IPS-11a (cell line): Measurements from ENCODE around the gene SPATA19.
"Not testable (repeated sequence)": the region's sequence is repeated elsewhere in the genome, so short reads cannot be mapped to it uniquely, and the experiment has no call there.

Experiments
- H3K4me3 ChIP-seq: one replicate; pipeline ENCODE4 v1.5.1; 2013; ENCODE audit warnings: low read depth, low read length, control low read depth

The SPATA19 gene, protein sequence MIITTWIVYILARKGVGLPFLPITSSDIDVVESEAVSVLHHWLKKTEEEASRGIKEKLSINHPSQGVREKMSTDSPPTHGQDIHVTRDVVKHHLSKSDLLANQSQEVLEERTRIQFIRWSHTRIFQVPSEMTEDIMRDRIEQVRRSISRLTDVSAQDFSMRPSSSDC

DNA sequence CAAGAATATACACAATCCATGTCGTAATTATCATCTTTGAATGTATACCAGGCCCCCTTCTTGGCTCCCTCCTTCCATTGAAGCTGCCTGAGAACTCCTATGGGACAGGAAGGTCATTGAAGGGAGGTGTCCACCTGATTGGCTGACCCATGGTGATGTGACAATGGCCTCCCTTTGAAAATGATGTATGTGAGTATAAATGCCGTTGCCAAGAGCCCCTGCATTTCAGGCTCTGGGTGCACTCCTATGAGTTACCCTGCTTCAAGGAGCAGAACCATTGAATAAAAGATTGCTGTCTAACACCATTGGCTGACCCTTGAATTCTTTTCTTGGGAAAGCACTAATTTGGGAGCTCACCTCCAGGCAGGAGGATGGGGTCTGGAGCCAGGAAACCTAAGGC, at the start of gene SPATA19:
Gene SPATA19 (minus strand): TSS at position 101 of the 400 bp plus-strand sequence. CDS start 67 bp downstream, at position 34.
- H3K4me3 ChIP-seq, result no peak within 1 kb of the TSS

- H3K4me3 ChIP-seq, result no peak overlapping the region
These were observed 49.8 kb upstream of the SPATA19 start for GRCh38 chr11:133895061-133895479.

DNA sequence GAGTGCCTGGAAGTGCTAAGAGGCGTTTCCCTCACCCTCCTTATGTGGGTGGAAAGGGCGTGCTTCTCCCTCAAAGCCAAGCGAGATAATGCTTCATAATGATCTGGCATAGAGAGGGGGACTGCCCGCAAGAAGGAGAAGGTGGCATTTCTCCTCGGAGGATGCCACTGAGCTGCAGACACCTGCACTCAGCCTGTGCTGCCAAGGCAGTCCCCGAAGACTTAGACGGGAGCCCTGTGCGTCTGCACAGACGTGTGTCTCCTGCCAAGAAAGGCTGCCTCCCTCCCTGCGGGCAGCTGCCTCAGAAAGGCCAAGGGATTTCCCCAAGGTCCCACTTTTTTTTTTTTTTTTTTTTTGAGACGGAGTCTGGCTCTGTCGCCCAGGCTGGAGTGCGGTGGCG, 48.1 kb upstream of the SPATA19 start:
- no peak overlapping the region for H3K4me3 ChIP-seq

- no peak overlapping the region for H3K4me3 ChIP-seq
These were observed 47.5 kb upstream of the SPATA19 start for GRCh38 chr11:133892584-133893380.

DNA sequence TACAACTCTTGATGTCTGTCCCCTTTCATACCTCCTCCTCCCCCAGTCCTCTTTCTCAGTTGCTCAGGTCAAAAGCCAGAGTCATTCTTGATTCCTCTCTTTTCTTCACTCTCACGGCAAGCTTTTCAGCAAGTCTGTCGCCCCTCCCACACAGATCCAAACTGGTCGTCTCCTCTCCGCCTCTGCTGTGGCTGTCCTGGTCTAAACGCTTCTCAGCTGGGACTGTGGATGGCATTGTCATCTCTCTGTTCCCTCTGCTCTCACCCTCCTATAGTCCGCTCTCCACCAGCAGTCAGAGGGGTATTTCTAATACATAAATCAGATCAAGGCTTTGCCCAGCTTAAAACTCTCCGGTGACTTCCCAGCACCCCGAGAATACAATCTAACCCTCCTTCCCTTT, 46.8 kb upstream of the SPATA19 start:
- H3K4me3 ChIP-seq, result no peak overlapping the region

DNA sequence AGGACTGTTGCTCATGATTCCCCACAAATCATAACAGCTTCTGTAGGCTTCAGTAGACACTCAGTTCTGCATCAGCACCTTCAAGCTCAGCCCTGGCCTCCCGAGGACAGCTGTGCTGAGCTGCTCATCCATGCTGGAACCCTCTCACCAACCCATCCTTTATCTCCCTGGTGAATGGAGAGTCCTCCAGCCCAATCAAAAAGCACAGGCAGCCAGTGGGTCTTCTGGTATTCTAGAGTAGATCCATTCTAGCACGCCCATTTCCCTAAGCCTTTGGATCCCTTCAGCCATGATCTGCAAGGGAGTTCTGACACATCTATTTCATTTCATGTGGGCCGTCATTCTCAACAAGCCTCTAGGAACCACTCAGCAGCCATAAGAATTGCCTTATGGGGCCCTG, 44.6 kb upstream of the SPATA19 start:
- no peak overlapping the region for H3K4me3 ChIP-seq

- no peak overlapping the region for H3K4me3 ChIP-seq
These were observed 43.9 kb upstream of the SPATA19 start for GRCh38 chr11:133889188-133889587.

- no peak overlapping the region for H3K4me3 ChIP-seq
These were observed 42.5 kb upstream of the SPATA19 start for GRCh38 chr11:133887692-133888332.

DNA sequence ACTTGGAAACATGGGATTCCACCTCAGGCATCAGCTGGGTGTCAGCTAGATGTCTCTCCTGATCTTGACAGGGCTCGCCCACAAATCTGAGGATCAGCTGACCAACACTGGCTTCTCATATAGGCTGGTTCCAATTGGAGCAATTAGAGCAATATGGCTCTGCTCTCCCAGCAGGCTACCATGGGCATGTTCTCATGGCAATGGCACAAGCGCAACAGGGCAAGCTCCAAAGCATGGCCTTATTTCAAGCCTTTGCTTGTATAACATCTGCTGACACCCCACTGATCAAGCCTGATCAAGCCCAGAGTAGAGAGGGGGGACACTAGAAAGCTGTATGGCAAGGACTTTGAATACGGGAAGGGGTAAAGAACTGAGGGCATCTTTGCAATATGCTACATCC, 40.7 kb upstream of the SPATA19 start:
- H3K4me3 ChIP-seq, result no peak overlapping the region

DNA sequence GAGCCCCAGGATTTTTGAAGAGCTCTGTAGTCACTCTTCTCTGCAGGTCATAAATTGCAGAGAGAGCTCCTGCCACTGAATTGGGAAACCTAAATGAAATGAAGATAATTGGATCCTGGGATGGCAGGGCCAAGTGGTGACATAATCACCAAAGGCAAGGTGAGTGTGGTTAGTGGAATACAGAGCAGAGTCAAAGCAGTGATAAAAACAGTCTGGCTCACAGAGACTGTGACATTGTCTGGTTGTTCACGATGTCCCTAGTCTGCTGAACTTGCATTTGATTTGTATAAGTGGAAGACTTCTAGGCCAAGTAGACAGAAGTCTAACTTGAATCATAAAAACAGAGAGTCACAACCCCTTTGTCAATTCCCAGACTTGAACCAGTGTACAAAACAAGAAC, 26.8 kb upstream of the SPATA19 start:
- H3K4me3 ChIP-seq, result no peak overlapping the region

DNA sequence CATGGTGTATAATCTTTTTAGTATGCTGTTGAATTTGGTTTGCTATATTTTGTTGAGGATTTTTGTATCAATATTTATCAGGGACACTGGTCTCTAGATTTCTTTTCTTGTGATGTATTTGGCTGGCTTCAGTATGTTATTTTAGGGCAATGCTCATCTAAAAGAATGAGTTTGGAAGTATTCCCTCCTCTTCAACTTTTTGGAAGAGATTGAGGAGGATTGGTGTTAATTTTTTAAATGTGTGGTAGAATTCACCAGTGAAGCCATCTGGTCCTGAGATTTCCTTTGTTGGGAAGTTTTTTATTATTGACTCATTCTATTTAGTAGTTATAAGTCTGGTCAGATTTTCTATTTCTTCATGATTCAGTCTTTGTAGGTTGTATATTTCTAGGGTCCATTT, 22.1 kb upstream of the SPATA19 start:
- H3K4me3 ChIP-seq, result no peak overlapping the region

- no peak overlapping the region for H3K4me3 ChIP-seq
These were observed 20.2 kb upstream of the SPATA19 start for GRCh38 chr11:133865466-133865865.

DNA sequence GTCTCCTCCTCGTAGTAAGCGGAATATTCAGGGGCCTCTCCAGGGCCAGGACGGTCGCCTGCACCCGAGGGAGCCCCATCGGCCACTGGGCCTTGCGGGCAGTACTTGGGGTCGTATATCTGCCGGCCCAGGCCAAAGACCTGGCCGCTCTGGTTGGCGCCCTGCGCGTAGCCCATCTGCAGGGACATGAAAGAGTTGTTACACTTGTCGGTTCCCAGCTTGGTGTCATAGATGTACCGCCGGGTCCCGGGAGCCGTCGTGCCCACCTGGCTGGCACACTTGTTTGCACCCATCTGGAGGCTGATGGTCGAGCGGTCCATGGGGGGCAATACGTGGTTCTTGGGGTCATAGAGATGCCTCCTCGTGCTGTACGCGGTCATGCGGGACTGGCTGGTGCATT, 19.4 kb upstream of the SPATA19 start:
- H3K4me3 ChIP-seq, result no peak overlapping the region

DNA sequence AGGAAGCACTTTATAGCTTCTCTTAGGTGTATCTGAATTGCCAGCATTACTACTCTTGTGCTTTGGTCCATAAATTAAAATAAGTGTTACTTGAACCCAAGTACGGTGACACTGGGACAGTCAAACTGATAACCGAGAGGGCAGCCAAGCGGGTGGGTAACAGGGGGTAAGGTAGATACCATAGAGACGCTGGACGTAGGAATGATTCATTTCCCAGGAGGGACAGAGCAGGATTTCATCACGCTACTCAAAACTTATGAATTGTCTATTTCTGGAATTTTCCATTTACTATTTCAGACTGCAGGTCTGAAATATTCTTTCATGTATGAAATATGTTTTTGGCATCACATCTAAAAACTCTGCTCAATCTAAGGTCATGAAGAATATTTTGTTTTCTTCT, 14.8 kb upstream of the SPATA19 start:
- H3K4me3 ChIP-seq, result no peak overlapping the region

DNA sequence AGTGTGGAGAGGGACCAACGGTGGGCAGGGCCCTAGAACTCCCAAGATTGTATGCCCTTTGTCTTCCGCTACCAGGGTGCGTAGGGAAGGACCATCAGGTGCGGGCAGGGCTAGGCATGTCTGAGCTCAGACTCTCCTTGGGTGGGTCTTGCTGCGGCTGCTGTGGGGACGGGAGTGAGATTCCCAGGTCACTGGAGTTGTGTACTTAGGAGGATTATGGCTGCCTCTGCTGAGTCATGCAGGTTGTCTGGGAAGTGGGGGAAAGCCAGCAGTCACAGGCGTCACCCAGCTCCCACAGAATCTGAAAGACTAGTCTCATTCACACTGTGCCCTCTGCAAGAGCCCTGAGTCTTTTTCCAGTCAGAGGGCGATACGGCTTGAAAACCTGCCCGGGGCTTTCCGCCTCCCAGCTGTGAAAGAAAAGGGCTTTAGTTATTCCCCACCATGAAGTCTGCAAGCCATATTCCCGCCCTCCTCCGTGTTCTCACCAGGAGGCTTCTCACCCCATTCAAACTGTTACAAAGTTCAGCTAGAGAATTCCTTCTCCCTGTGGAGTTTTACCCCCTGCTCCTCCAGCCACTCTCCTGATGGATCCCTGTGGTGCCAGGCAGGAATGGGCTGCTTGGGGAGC, 9.1 kb upstream of the SPATA19 start:
- H3K4me3 ChIP-seq, result not testable (repeated sequence)

DNA sequence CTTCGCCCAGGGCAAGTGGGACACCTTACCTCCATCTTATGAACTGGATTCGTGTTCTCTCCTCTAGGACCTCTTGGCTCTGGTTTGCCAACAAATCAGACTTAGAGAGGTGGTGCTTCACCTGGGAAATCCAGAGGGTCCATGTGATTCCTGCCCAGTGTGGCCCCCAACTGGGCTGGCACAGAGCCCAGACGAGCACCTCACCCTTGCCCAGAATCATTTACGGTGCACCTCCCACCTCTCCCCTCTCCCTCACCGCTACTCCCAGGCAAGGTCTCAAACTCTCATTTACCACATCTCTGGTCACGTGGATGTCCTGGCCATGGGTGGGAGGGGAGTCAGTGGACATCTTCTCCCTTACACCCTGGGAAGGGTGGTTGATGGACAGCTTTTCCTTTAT, 1.1 kb downstream of the SPATA19 start:
- H3K4me3 ChIP-seq, result no peak overlapping the region

GRCh38 chr11:133843454-133843987, 1.8 kb downstream of the SPATA19 start:
- no peak overlapping the region for H3K4me3 ChIP-seq

- H3K4me3 ChIP-seq, result no peak overlapping the region
These were observed 2.6 kb downstream of the SPATA19 start for GRCh38 chr11:133842730-133843129.

DNA sequence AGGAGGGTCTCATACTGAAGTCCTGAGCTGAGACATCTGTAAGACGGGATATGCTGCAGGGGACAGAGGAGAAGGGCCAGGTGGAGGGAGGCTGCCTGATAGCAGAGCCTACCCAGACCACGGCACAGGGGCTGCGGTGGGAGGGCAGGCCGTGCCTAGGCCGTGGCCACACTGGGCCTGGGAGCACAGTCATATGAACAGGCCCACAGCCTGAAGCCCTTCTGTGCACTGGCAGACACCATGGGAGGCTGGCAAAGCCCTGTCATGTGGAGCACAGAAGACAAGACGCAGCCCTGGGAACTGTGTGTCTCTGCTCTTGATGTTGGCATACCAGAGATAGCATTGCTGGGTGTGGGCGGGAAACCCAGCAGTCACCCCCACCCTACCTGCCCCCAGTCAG, 3.3 kb downstream of the SPATA19 start:
- no peak overlapping the region for H3K4me3 ChIP-seq

GRCh38 chr11:133841279-133842043, 3.9 kb downstream of the SPATA19 start:
- H3K4me3 ChIP-seq, result no peak overlapping the region

DNA sequence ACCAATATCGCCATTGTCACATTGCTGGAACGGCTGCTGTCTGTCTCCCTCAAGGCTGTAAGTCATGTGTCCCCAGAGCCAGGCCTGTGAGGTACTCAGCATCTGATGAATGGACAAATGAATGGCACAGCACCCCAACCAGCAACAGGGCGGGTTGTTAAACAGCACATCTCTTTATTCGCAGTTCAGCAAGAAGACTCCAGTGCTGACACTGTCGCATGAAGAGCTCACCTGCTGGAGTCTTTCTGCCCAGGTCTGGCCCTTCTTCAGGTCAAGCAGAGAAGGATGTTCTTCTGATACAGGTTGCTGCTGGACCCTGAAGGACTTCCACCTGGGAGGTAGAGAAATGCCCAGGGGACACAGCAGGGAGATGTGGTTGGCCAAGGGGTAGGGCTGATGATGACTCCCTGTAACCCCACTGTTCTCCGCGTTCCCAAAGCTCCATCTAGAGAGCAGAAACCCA, 4.8 kb downstream of the SPATA19 start:
- H3K4me3 ChIP-seq, result no peak overlapping the region
